K562 (cell line): Measurements from ENCODE around the gene ITGBL1. TPM values are rescaled to one million over a fixed set of nuclear protein-coding genes. Genes with fewer than 3 reads are reported as not detected.

ENCODE experiments used
- ATAC-seq: fragments of 200-7000 bp; cut with Tn5 transposase; 3 replicates; pipeline ENCODE4 v1.9.1; 2020; ENCODE audit warnings: moderate library complexity
- BruUV-seq: library from RNA; stranded (reverse); fragments of 400-500 nt; replicated peaks from 2 replicates; lab custom pipeline; 2021; lab: Mats Ljungman, UMichigan
- CTCF ChIA-PET: fragments of 300-600 bp; formaldehyde crosslinking; extraction: SDS; loops from one replicate; lab custom pipeline; 2021; ENCODE audit warnings: low intra/inter-chr PET ratio; lab: Yijun Ruan, JAX
- POLR2A ChIA-PET: fragments of 300-600, 350-650 bp; sonication (Branson Sonifier 250); formaldehyde crosslinking; extraction: SDS; loops from one replicate; lab custom pipeline; 2021; ENCODE audit warnings: antibody characterized with exemption, inconsistent platforms; lab: Yijun Ruan, JAX
- DNase-seq, 4 experiments: peaks; one replicate each; pipeline versions ENCODE4 v3.0.0 to v3.0.0-alpha.2; 2011 to 2018; ENCODE audit warnings: low spot score in 3 of 4, mixed read lengths in 3 of 4; ENCODE audit errors: extremely low read depth in 1 of 4
- FAIRE-seq: peaks from 2 replicates; lab custom pipeline; 2011; peaks lifted over from hg19 to GRCh38; lab: Jason Lieb, UNC
- H2AFZ ChIP-seq: 2 replicates; pipeline ENCODE4 v1.6.0; 2011; ENCODE audit warnings: low read depth, low read length, control low read depth, inconsistent platforms
- H3K27ac ChIP-seq: fragments of 200-600 bp; 3 replicates; pipeline ENCODE4 v1.8.0; 2011; ENCODE audit warnings: low read depth, mild to moderate bottlenecking, control low read depth, inconsistent platforms, low read length, moderate library complexity, mixed read lengths; ENCODE audit errors: extremely low read depth
- H3K27me3 ChIP-seq, 2 experiments: fragments of 300-600 bp in 1 of 2; 2 replicates in 1 of 2; 3 replicates in 1 of 2; pipeline versions ENCODE4 v1.6.0 to v1.8.0; 2011; ENCODE audit warnings: inconsistent platforms in 2 of 2, low read length in 2 of 2, mild to moderate bottlenecking in 1 of 2, mixed read lengths in 1 of 2, moderate library complexity in 1 of 2; ENCODE audit not compliant: control insufficient read depth in 2 of 2, insufficient read depth in 2 of 2
- H3K36me3 ChIP-seq: fragments of 300-600 bp; 3 replicates; pipeline ENCODE4 v1.8.0; 2011; ENCODE audit warnings: mild to moderate bottlenecking, low read length, inconsistent platforms; ENCODE audit not compliant: control insufficient read depth, insufficient read depth
- H3K4me1 ChIP-seq, 2 experiments: fragments of 200-600 bp in 1 of 2; replicated peaks in 1 of 2; 2 replicates in 1 of 2; 3 replicates in 1 of 2; pipeline versions ENCODE4 v1.5.1 to v1.8.0; 2011; ENCODE audit warnings: inconsistent platforms in 2 of 2, low read length in 2 of 2, mild to moderate bottlenecking in 1 of 2, mixed read lengths in 1 of 2, moderate library complexity in 1 of 2; ENCODE audit not compliant: control insufficient read depth in 2 of 2, insufficient read depth in 2 of 2
- H3K4me2 ChIP-seq: 2 replicates; pipeline ENCODE4 v1.6.1; 2011; ENCODE audit warnings: low read length, control low read depth, inconsistent platforms, mixed read lengths; ENCODE audit not compliant: insufficient read depth
- H3K4me3 ChIP-seq: fragments of 200-600 bp; sonication (generic), shearing (Covaris generic); 2 replicates; pipeline ENCODE4 v1.5.1; 2016; ENCODE audit warnings: control low read depth, inconsistent platforms
- H3K79me2 ChIP-seq: fragments of 200-600 bp; 3 replicates; pipeline ENCODE4 v1.8.0; 2011; ENCODE audit warnings: low read length, inconsistent platforms; ENCODE audit not compliant: control insufficient read depth, insufficient read depth
- H3K9ac ChIP-seq, 2 experiments: 2 replicates each; pipeline versions ENCODE4 v1.6.0 to v1.6.1; 2011; ENCODE audit warnings: low read depth in 2 of 2, low read length in 2 of 2, control low read depth in 1 of 2, inconsistent platforms in 1 of 2, mild to moderate bottlenecking in 1 of 2, mixed read lengths in 1 of 2; ENCODE audit not compliant: insufficient read depth in 1 of 2
- H3K9me1 ChIP-seq: one replicate; pipeline ENCODE4 v1.6.0; 2011; ENCODE audit warnings: inconsistent platforms, mild to moderate bottlenecking, low read length, moderate library complexity; ENCODE audit not compliant: control insufficient read depth, insufficient read depth
- H3K9me3 ChIP-seq: replicated peaks from 2 replicates; pipeline ENCODE4 v1.5.1; 2011; ENCODE audit warnings: low read depth, low read length, inconsistent platforms; ENCODE audit not compliant: control insufficient read depth, insufficient read depth
- H4K20me1 ChIP-seq: replicated peaks from 2 replicates; pipeline ENCODE4 v1.6.1; 2011; ENCODE audit warnings: low read length, inconsistent platforms, mixed read lengths; ENCODE audit not compliant: control insufficient read depth, insufficient read depth
- BRCA1 ChIP-seq, 2 experiments: fragments of 450-650 bp in 1 of 2; sonication (generic) in 1 of 2; formaldehyde crosslinking in 1 of 2; IDR thresholded peaks; 2 replicates each; pipeline versions ENCODE4 v1.5.0 to v1.6.1; 2017 to 2020; ENCODE audit warnings: mild to moderate bottlenecking in 1 of 2, missing genetic modification reagents in 1 of 2
- CREM ChIP-seq: IDR thresholded peaks from 2 replicates; pipeline ENCODE4 v1.6.1; 2014; ENCODE audit warnings: antibody characterized with exemption, low read depth
- EP400 ChIP-seq: fragments of 450-650 bp; IDR thresholded peaks from 2 replicates; pipeline ENCODE4 v1.6.1; 2017; ENCODE audit warnings: antibody characterized with exemption, mild to moderate bottlenecking, moderate library complexity
- IRF2 ChIP-seq: sonication (generic); formaldehyde crosslinking; IDR thresholded peaks from 2 replicates; pipeline ENCODE4 v1.8.1; 2022; ENCODE audit warnings: mild to moderate bottlenecking, missing genetic modification reagents
- MYNN ChIP-seq, 2 experiments: sonication (generic); formaldehyde crosslinking in 1 of 2; IDR thresholded peaks; 2 replicates each; pipeline versions ENCODE4 v1.5.0 to v1.6.1; 2016 to 2020; ENCODE audit warnings: antibody characterized with exemption in 1 of 2, missing genetic modification reagents in 1 of 2
- PHF20 ChIP-seq: fragments of 450-650 bp; IDR thresholded peaks from 2 replicates; pipeline ENCODE4 v1.6.1; 2018; ENCODE audit not compliant: partially characterized antibody
- RBFOX2 ChIP-seq: fragments of 200-400 bp; formaldehyde crosslinking; IDR thresholded peaks from 2 replicates; pipeline ENCODE4 v1.6.1; 2017; ENCODE audit warnings: low read depth, mild to moderate bottlenecking, low read length, moderate library complexity
- RNF2 ChIP-seq: sonication (generic); IDR thresholded peaks from 2 replicates; pipeline ENCODE4 v1.6.1; 2016
- SMAD3 ChIP-seq: fragments of 450-650 bp; formaldehyde crosslinking; conservative IDR thresholded peaks from 2 replicates; pipeline ENCODE4 v1.4.0; 2020; ENCODE audit warnings: mild to moderate bottlenecking
- TSHZ1 ChIP-seq: fragments of 250-450 bp; sonication (Bioruptor Pico); IDR thresholded peaks from 2 replicates; pipeline ENCODE4 v1.4.0; 2020; ENCODE audit warnings: mild to moderate bottlenecking, moderate library complexity
- ZBTB12 ChIP-seq: fragments of 250-450 bp; sonication (Bioruptor Pico); IDR thresholded peaks from 2 replicates; pipeline ENCODE4 v1.4.0; 2020
- ZSCAN32 ChIP-seq: fragments of 450-650 bp; formaldehyde crosslinking; IDR thresholded peaks from 2 replicates; pipeline ENCODE4 v1.4.0; 2020; ENCODE audit warnings: mild to moderate bottlenecking, moderate library complexity
- WGBS: fragments of 100-300 bp; shearing (Covaris generic); methylation state at CpG from one replicate; pipeline ENCODE4 v1.1.6; 2016; ENCODE audit warnings: low coverage, mixed read lengths; ENCODE audit not compliant: insufficient coverage; ENCODE audit errors: missing lambda C conversion rate; 5-methylcytosine and 5-hydroxymethylcytosine counted together
- in situ Hi-C: fragments of 300-500 bp; cut with MboI; formaldehyde crosslinking; loops from 4 replicates; pipeline ENCODE4 v1.15.0; 2018; ENCODE audit warnings: inconsistent platforms, mixed read lengths
- intact Hi-C: fragments of 100-400 bp; cut with micrococcal nuclease; formaldehyde crosslinking; loops from 2 replicates; pipeline ENCODE4 v1.14.2; 2022
- polyA plus RNA-seq, 8 experiments: library from polyadenylated mRNA; depleted of rRNA in 4 of 8; stranded (reverse) in 5 of 8; unstranded in 3 of 8; fragments of >200 nt; fragmentation: Nextera tagmentation in 2 of 8; fragmentation: Illumina TruSeq in 1 of 8; extraction: Ambion mirVana in 2 of 8; extraction: Trizol in 1 of 8; gene quantifications; 2 replicates each; pipeline versions ENCODE4 v1.2.1 to v1.2.3, GENCODE V29; 2011 to 2014; ENCODE audit warnings: inconsistent platforms in 1 of 8, missing spikeins in 1 of 8
- total RNA-seq, 7 experiments: library from RNA; depleted of rRNA in 6 of 7; stranded (reverse); fragments of >200 nt in 6 of 7; fragmentation: Illumina TruSeq in 2 of 7; extraction: Trizol in 2 of 7; gene quantifications; 2 replicates each; pipeline versions ENCODE4 v1.2.1 to v1.2.3, GENCODE V29; 2011 to 2021; ENCODE audit warnings: low replicate concordance in 1 of 7
- TF ChIP-seq, protein P1 (sequence below): fragments of 250-450 bp; sonication (Bioruptor Pico); IDR thresholded peaks from 2 replicates; pipeline ENCODE4 v1.8.0; 2021; ENCODE audit warnings: borderline replicate concordance, mild to moderate bottlenecking, moderate library complexity; ENCODE audit not compliant: poor library complexity, severe bottlenecking
- TF ChIP-seq, protein P2 (sequence below): fragments of 450-650 bp; IDR thresholded peaks from 2 replicates; pipeline ENCODE4 v1.6.1; 2017; ENCODE audit warnings: mild to moderate bottlenecking, moderate library complexity

ITGBL1 gene
- total and polyA plus RNA-seq, 9 of the 15 experiments (the other 6 are each of a cell fraction or from before 2014, with no cell fraction given), result 0.04 to 0.73 (median 0.32) TPM; not detected in 1

- FAIRE-seq, result no peak
- intact Hi-C loops, result no loop called here
- no peak overlapping the region for H2AFZ ChIP-seq
- no peak for ATAC-seq
- no peaks in the 10 kb centered on the region for H3K4me1 ChIP-seq
- no peaks in the 10 kb centered on the region for H3K79me2 ChIP-seq
- BruUV-seq, result no TSS peak
- WGBS, result 6% methylated on average over 8 of the region's 8 CpGs
- no peaks in the 10 kb centered on the region for H3K9me3 ChIP-seq
- H3K9me1 ChIP-seq, result no peaks in the 10 kb centered on the region
- no peak overlapping the region for H3K9ac ChIP-seq
- DNase-seq, result no peak
- ChIA-PET CTCF (no interaction called here), POLR2A (no interaction called here)
- no peaks in the 10 kb centered on the region for H4K20me1 ChIP-seq
- H3K4me2 ChIP-seq, result no peak overlapping the region
- no peaks in the 10 kb centered on the region for H3K36me3 ChIP-seq
- H3K27me3 ChIP-seq, result no peaks in the 10 kb centered on the region
- no peak overlapping the region for H3K27ac ChIP-seq
- in situ Hi-C loops, result no loop called here
- H3K4me3 ChIP-seq, result no peak overlapping the region
- TF ChIP-seq EP400 (no peak), ZBTB12 (CRISPR knock-in tag) (no peak), BRCA1 (IDR thresholded peaks at IDR 0.05) (no peak), BRCA1 (CRISPR knock-in tag; IDR thresholded peaks at IDR 0.05) (no peak), PHF20 (no peak), TSHZ1 (CRISPR knock-in tag) (no peak), SMAD3 (CRISPR knock-in tag) (no peak), RNF2 (no peak), RBFOX2 (no peak), IRF2 (no peak), MYNN (IDR thresholded peaks at IDR 0.05) (no peak), MYNN (CRISPR knock-in tag; IDR thresholded peaks at IDR 0.05) (no peak), CREM (no peak), ZSCAN32 (no peak)
- TF ChIP-seq, protein P1, sequence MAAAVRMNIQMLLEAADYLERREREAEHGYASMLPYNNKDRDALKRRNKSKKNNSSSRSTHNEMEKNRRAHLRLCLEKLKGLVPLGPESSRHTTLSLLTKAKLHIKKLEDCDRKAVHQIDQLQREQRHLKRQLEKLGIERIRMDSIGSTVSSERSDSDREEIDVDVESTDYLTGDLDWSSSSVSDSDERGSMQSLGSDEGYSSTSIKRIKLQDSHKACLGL (CRISPR knock-in tag), result no peak
- TF ChIP-seq, protein P2, sequence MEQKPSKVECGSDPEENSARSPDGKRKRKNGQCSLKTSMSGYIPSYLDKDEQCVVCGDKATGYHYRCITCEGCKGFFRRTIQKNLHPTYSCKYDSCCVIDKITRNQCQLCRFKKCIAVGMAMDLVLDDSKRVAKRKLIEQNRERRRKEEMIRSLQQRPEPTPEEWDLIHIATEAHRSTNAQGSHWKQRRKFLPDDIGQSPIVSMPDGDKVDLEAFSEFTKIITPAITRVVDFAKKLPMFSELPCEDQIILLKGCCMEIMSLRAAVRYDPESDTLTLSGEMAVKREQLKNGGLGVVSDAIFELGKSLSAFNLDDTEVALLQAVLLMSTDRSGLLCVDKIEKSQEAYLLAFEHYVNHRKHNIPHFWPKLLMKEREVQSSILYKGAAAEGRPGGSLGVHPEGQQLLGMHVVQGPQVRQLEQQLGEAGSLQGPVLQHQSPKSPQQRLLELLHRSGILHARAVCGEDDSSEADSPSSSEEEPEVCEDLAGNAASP, result no peak
Measured at GRCh38 chr13:101618440-101619187, 166.1 kb downstream of the ITGBL1 start.
